GM19455 (cell line): Measurements from ENCODE around the gene SRGAP3.
"Not testable (repeated sequence)": the region's sequence is repeated elsewhere in the genome, so short reads cannot be mapped to it uniquely, and the experiment has no call there.

ENCODE experiments used
- ATAC-seq: cut with Tn5 transposase; IDR thresholded peaks from one replicate; pipeline ENCODE4 v1.9.1; 2021; ENCODE audit not compliant: unreplicated experiment

The SRGAP3 gene

GRCh38 chr3:9097495-9097894 lies 152.0 kb downstream of the SRGAP3 start:
- ATAC-seq: no peak

GRCh38 chr3:9091486-9092235 lies 157.8 kb downstream of the SRGAP3 start:
- no peak for ATAC-seq

- ATAC-seq: no peak
Measured at GRCh38 chr3:9088441-9089353, 160.7 kb downstream of the SRGAP3 start.

GRCh38 chr3:9087831-9088413 lies 161.5 kb downstream of the SRGAP3 start:
- ATAC-seq: no peak

GRCh38 chr3:9085428-9085827 lies 164.0 kb downstream of the SRGAP3 start:
- ATAC-seq: not testable (repeated sequence)

GRCh38 chr3:9081184-9081818 lies 168.1 kb downstream of the SRGAP3 start:
- ATAC-seq: no peak

- ATAC-seq: no peak
Measured at GRCh38 chr3:9080163-9080562, 169.3 kb downstream of the SRGAP3 start.

- no peak for ATAC-seq
Measured at GRCh38 chr3:9079676-9080075, 169.8 kb downstream of the SRGAP3 start.

GRCh38 chr3:9078561-9079240 lies 170.7 kb downstream of the SRGAP3 start:
- no peak for ATAC-seq

GRCh38 chr3:9077029-9077428 lies 172.4 kb downstream of the SRGAP3 start:
- ATAC-seq: no peak

GRCh38 chr3:9075762-9076161 lies 173.7 kb downstream of the SRGAP3 start:
- ATAC-seq: no peak

- no peak for ATAC-seq
Measured at GRCh38 chr3:9074079-9074478, 175.4 kb downstream of the SRGAP3 start.

- ATAC-seq: no peak
Measured at GRCh38 chr3:9072667-9073009, 176.8 kb downstream of the SRGAP3 start.

- ATAC-seq: no peak
Measured at GRCh38 chr3:9071936-9072666, 177.3 kb downstream of the SRGAP3 start.

GRCh38 chr3:9070961-9071360 lies 178.5 kb downstream of the SRGAP3 start:
- ATAC-seq: no peak

GRCh38 chr3:9069971-9070370 lies 179.5 kb downstream of the SRGAP3 start:
- no peak for ATAC-seq

- ATAC-seq: no peak
Measured at GRCh38 chr3:9068051-9068450, 181.4 kb downstream of the SRGAP3 start.

GRCh38 chr3:9067352-9067975 lies 182.0 kb downstream of the SRGAP3 start:
- ATAC-seq: no peak

GRCh38 chr3:9066775-9067174 lies 182.7 kb downstream of the SRGAP3 start:
- no peak for ATAC-seq

GRCh38 chr3:9066141-9066540 lies 183.3 kb downstream of the SRGAP3 start:
- ATAC-seq: no peak
